ENCODE data around the gene LNPK.
A peak's percentile ranks its signal among the peaks of the same experiment; 100 is the strongest.
"Not testable (repeated sequence)": the region's sequence is repeated elsewhere in the genome, so short reads cannot be mapped to it uniquely, and the experiment has no call there.

The LNPK gene

DNA sequence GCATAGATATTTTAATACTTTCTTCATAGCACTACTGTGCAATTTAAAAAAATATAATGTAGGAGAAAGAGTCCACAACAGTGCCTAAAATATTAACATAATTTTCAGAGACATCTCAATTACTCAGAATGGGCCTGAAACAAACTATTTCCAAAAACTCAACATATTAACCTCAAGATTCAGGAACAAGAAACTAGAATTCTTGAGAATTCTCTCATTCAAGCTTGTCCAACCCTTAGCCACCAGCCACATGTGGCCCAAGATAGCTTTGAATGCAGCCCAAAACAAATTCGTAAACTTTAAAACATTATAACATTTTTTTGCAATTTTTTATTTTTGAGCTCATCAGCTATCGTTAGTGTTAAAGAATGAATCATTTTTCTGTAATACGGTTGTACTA lies 35.2 kb downstream of the LNPK start:
- no peak for DNase-seq (ENCODE audit: low read depth)

DNA sequence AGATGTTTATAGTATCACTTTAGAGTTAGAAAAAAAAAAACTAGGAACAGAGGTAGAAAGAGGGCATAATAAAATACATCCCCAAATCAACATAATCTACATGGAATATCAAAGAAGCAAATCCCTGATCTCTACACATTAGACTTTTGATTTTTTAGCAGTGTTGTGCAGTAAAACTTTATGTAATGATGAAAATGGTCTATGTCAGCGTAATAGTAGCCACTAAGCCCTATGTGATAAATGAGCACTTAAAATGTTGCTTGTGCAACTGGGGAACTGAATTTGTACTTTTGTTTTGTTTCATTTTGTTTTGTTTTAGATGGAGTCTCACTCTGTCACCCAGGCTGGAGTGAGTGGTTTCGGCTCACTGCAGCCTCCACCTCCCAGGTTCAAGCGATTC lies 36.3 kb downstream of the LNPK start:
- DNase-seq (ENCODE audit: low read depth): no peak

DNA sequence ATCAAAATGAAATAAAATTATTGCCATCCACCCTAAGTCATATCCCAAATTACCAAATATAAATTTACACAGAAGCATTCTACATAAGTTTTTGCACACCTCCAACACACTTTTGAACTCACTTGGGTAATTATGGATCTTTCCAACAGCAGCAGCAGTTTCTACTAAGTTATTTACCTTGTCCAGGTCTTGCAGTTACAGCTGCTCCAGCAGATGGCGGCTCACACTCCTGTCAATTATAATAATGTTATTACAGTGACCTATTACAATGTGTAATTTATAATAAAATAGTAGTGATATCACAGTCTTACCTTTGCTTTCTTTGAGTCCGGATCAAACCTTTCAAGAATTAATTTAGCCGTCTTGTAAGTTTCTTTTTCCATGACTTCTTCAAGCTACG lies 37.9 kb downstream of the LNPK start:
- no peak for DNase-seq (ENCODE audit: low read depth)

DNA sequence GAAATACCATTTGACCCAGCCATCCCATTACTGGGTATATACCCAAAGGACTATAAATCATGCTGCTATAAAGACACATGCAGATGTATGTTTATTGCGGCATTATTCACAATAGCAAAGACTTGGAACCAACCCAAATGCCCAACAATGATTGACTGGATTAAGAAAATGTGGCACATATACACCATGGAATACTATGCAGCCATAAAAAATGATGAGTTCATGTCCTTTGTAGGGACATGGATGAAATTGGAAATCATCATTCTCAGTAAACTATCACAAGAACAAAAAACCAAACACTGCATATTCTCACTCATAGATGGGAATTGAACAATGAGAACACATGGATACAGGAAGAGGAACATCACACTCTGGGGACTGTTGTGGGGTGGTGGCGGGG lies 38.9 kb downstream of the LNPK start:
- not testable (repeated sequence) for DNase-seq (ENCODE audit: low read depth)

DNA sequence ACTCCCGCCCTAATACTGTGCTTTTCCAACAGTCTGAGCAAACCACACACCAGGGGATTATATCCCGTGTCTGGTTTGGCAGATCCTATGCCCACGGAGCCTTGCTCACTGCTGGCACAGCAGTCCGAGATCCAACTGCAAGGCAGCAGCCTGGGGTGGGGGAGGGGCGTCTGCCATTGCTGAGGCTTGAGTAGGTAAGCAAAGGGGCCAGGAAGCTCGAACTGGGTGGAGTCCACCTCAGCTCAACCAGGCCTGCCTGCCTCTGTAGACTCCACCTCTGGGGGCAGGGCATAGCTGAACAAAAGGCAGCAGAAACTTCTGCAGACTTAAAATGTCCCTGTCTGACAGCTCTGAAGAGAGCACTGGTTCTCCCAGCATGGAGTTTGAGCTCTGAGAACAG lies 44.2 kb downstream of the LNPK start:
- no peak for DNase-seq (ENCODE audit: low read depth)

DNA sequence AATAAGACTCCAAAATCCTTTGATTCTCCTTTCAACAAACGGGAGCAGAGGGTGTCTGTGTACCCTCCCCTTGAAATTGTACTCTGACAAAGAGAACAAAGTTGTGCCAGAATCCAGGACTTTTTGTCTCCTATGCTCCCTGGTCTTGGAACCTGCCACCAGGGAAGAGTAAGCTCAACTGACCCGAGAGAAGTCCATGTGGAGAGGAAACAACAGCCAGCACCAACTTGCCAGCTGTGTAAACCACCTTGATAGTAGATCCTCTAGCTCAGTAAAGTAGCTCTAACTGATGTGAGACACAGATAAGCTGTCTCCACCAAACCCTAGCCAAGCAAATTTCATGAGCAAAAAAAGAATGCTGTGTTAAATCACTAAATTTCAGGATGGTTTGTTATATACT lies 46.9 kb downstream of the LNPK start:
- no peak for DNase-seq (ENCODE audit: low read depth)

DNA sequence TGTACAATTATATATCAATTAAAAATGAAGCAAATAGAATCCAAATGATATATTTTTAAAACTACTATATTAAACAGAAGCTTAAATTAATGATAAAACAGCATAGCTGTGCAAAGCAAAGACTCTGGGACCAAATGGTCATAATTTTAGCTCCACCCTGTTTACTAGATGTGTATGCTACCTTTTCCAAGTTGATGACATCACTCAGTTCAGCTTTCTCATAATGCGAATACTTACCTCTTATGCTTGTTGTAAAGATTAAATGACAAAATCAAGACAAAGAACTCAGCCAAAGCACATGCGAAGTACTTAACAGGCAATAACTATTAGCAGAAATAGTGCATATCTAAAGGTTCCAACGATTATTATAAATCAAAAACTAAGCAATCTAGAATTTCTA lies 51.6 kb downstream of the LNPK start:
- DNase-seq (ENCODE audit: low read depth): no peak

DNA sequence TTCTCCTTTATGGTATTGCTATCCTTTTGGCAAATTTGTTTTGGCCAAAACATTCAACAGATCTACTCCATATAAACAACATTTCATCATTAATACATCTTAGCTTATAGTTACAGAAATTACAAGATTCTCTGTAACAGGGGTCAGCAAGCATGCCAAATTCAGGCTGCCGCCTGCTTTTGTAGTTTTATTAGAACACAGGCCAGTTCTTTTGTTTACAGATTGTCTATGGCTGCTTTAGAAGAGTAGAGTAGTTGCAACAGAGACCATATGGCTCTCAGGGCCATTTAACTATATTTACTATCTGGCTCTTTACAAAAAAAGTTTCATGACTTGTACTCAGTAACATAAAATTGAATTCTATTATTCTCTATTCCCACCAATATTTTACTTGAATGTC lies 53.9 kb downstream of the LNPK start:
- no peak for DNase-seq (ENCODE audit: low read depth)

DNA sequence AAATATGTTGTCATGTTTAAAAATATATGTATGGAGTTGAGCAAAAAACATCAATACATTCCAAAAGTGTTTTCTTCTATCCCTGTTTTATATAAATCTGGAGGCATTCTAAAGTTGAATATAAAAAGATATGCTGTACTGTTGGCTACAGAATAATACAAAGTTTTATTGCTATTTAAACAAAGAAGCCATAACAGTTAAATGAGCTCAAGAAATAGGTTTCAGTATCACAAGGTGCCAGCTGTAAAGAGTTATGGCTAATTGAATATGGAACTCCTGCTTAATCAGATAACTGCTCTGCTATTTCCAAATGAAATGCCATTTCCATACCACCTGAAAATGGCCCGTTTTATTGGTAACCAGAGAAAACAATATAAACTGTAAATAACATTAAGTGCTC lies 55.0 kb downstream of the LNPK start:
- no peak for DNase-seq (ENCODE audit: low read depth)

DNA sequence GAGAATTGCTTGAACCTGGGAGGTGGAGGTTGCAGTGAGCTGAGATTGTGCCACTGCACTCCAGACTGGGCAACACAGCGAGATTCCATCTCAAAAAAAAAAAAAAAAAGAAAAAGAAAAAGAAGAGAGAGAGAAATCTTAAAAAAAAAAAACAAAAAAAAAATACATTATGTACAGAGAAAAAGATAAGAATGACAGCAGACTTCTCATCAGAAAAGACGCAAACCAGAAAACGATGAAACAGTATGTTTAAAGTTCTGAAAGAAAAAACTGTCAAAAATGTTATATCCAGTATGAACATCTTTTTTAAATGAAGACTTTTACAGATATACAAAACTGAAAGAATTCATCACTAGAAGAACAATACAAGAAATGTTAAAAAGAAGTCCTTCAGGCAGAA lies 60.4 kb downstream of the LNPK start:
- DNase-seq (ENCODE audit: low read depth): no peak

DNA sequence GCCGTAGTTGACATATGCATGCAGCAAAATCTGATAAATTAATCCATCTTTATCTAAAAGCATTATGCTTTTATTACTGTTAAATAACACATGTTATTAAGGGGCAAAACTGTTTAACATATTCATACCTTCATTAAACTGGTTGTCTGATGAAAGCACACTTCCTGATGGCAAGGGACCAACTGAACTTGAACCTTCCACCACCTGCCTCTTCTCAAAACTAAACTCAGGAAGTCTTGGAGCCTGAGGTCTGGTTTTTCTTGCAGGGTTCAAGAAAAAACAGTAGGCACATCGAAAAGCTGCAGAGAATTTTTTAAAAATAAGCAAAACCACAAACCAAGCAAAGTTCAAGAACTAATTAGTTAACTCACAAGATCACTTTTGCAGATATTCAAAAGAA lies 64.9 kb downstream of the LNPK start:
- no peak for DNase-seq (ENCODE audit: low read depth)

DNA sequence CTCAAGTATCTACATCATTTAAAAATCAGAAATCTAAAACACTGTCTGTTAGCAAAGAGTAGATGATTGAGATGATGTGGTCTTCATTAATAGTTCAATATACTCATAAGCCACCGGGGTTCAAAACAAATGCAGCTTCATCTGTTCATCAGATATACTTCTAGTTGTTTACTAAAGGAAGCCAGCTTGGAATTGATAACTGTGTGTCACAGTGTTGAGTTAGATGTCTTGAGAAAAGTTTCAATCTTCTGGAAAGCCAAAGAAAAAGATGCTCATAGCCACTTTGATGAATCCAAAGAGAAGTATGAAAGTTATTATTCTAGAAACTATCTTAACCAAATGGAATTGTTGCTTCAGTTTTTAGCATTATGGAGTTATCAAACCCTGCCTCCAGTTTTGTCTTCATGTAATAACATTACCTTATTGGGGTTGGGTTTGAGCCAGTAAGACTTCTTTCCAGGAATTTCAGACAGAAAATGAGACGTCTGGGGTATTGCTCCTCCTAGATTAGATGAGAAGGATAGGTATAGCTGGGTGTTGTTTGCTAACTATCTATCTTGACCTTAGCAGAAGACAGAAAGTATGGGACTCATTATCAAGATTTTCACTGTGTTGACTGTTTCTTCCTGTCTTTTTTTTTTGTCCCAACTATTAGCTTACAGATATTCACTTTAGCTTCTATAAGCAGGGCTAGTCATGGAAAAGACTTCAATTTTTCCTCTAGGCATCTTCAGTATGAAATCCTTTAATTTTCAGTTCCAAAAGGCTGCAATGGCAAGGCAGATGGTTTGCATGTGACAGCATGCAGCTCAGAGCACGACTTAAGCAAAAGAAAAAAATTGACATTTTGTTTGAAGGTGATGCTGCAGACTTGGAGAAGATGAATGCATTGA lies 66.5 kb downstream of the LNPK start:
- DNase-seq (ENCODE audit: low read depth): no peak

DNA sequence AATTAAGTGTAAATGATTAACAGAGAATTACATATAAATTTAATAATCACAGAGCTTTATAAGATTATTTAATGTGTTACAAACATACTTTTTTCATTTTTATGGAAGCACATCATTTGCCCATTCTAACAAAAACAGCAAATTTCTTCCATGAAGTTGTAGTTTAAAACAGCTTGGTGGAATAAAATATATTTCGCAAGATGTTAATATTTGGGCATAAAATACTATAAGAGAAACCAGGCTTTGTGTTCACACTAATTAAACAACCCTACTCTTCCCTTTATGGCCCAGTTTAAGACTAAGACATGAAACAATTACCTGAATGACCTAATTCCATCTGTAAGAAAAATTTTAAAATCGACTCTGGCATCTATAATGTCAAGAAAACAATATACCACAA lies 69.4 kb downstream of the LNPK start:
- no peak for DNase-seq (ENCODE audit: low read depth)

DNA sequence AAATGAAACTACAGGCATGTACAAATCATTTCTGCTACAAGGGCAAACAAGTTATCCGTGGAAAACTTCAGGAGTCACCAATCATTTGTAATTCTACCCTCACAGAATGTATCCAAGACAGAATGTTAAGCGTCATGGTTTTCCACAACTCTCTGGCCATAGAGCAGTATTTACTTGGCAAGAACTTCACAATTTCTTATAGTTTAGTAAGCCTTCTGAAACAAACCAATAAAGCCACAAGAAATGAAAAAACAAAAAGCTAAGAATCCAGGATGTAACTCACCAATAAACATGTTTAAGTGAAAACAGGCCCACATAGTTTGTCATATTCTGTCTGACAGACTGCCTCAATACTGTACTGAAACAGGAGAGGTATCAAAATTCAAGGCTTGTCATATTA lies 70.3 kb downstream of the LNPK start:
- DNase-seq (ENCODE audit: low read depth): peak; percentile 80

DNA sequence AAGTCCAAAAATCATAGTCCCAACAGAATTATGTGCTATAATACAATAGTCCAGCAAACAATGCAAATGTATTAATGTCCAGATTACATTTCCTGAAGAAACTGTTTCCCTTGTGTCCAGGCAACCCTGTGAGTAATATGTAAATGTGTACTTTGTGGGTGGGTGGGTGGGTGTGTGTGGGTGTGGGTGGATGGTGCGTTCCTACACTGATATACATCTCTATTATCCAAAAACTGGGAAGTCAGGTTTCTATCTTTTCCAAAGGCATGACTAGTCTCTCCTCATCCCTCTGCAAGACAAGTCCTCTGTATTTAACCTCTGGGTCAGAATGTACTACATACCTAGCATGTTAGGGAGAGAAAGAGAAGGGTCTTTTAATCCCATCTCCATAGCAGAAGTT lies 71.6 kb downstream of the LNPK start:
- no peak for DNase-seq (ENCODE audit: low read depth)

DNA sequence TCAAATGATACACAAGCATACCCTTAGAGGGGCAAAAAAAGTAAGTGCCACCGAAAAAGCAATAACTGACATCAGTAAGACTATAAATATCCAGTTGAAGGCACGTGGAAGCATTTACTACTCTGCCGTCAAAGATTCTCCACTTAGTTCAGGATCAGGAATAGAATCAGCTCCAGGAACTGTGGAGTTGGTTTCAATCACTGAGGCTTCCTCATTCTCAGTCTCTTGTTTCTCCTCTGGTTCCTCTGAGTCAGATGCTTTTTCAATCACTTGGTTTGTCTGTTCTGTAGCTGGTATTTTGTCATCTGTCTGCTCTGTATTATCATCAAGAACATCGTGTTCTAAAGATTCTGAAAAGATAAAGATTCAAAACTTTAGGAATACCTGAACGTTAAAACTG lies 72.2 kb downstream of the LNPK start:
- no peak for DNase-seq (ENCODE audit: low read depth)

DNA sequence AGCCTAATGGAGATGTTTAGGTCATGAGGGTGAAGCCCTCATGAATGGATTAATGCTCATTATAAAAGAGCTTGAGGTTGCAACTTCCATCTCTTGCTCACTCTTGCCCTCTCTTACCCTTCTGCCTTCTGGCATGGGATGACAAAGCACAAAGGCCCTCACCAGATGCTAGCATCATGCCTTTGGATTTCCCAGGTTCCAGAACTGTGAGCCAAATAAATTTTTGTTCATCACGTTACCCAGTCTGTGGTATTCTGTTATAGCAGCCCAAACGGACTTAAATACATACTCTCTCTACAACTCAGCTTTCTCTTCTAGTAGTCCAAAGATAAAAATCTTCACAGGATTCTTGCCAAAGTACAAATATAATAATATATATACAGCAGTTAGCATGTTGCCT lies 75.8 kb downstream of the LNPK start:
- peak; percentile 68 for DNase-seq (ENCODE audit: low read depth)

DNA sequence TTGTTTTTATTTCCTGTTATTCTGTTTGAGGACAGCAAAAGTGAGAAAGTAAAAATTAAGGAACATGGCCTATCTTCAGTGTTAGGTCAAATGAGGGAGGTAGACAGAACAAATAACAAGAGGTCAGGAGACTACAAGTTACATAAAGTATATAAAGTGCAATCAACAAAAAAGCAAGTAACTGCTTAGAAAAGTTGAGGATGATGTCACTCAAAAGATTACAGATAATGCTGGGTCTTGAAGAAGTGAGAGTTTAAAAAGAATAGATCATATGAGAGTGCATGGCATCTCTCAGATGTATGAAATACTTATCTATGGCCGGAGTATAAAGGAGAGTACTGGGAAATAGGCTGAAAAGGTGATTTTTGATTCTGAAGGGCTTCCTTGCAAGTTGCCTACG lies 79.9 kb downstream of the LNPK start:
- DNase-seq (ENCODE audit: low read depth): no peak

DNA sequence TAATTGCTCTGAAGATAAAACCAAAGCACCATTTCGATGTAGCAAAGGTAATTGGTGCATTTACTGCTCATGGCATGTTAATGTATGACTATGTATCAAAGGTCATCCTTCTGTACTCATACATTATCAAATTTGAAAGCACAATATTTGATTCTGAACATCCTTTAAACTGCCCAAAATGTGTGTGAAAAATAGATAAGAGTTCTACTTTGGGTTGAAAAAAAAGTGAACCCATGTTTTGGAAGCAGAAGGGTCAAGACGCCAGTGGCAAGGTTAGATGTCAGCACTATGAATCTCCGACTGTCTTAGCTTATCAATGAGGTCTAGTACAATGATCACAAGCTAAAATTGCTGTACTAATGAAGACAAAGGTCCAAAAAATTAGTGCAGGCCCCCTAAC lies 83.1 kb downstream of the LNPK start:
- DNase-seq (ENCODE audit: low read depth): no peak

DNA sequence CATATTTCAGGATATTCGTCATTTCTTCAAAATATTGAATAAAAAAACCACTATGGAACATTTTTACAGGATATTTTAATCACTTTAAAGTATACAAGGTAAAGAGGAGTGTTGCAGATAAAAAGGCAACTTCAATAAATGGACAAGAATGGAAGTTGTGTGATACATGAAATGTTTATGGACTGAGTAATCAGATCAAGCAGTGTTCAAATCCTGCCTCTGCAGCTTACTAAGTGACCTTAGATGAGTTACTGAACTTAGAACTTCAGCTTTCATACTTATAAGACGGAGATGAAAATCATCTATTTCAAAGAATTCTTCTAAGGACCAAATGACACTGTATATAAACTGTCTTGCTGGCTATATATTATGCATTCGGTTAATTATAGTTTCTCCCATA lies 87.2 kb downstream of the LNPK start:
- no peak for DNase-seq (ENCODE audit: low read depth)

DNA sequence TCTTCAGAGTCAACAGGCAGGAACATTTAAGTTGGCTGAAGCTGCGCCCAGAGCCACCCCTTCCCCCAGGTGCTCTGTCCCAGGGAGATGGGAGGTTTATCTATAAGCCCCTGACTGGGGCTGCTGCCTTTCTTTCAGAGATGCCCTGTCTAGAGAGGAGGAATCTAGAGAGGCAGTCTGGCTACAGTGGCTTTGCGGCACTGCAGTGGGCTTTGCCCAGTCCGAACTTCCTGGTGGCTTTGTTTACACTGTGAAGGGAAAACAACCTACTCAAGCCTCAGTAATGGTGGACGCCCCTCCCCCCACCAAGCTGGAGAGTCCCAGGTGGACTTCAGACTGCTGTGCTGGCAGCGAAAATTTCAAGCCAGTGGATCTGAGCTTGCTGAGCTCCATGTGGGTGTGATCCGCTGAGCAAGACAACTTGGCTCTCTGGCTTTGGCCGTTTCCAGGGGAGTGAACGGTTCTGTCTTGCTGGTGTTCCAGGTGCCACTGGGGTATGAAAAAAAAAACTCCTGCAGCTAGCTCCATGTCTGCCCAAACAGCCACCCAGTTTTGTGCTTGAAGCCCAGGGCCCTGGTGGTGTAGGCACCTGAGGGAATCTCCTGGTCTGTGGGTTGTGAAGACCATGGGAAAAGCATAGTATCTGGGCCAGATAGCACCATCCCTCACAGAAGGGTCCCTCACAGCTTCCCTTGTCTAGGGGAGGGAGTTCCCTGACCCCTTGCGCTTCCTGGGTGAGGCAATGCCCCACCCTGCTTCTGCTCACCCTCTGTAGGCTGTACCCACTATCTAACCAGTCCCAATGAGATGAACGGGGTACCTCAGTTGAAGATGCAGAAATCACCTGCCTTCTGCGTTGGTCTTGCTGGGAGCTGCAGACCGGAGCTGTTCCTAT lies 88.0 kb downstream of the LNPK start:
- DNase-seq (ENCODE audit: low read depth): not testable (repeated sequence)

DNA sequence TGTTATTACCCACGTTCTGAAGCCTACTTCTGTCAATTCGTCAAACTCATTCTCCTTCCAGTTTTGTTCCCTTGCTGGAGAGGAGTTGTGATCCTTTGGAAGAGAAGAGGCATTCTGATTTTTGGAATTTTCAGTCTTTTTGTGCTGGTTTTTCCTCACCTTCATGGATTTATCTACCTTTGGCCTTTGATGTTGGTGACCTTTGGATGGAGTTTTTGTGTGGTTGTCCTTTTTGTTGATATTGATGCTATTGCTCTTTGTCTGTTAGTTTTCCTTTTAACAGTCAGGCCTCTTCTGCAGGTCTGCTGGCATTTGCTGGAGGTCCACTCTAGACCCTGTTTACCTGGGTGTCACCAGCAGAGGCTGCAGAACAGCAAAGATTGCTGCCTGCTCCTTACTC lies 88.8 kb downstream of the LNPK start:
- DNase-seq (ENCODE audit: low read depth): not testable (repeated sequence)

DNA sequence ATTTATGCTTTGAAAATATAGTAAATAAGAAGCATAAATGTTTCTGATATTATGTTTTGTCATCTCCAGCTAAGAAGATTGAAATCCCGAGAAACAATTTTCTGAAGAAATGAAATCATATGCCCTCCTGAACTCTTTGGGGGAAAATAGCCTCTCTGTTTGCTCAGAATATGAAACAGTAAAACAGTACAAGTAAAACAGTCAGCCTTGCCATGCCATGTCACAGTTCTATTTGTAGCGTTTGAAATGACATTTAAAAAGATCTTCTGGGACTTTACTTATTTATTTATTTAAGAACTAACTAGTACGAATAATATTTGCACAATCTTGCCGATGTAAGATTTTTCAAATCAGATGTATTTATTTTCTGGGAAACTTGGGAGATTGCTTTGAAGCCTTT lies 98.0 kb downstream of the LNPK start:
- DNase-seq (ENCODE audit: low read depth): no peak
